Activated CD8-positive, alpha-beta T cell treated with anti-CD3 and anti-CD28 coated beads for 36 hours (primary cell): ENCODE data around the gene AIFM3. TPM values are rescaled to one million over a fixed set of nuclear protein-coding genes. Genes with fewer than 3 reads are reported as not detected.

ENCODE experiments used
- ATAC-seq: fragments of 200-7000 bp; cut with Tn5 transposase; one replicate; pipeline ENCODE4 v1.10.0; 2021; ENCODE audit warnings: mild to moderate bottlenecking, moderate library complexity
- CTCF ChIA-PET: fragments of 350-600 bp; sonication (Branson Sonifier 250); formaldehyde crosslinking; loops from one replicate; lab custom pipeline; 2021; ENCODE audit warnings: antibody characterized with exemption; lab: Charles Lee
- POLR2A ChIA-PET: fragments of 350-600 bp; sonication (Branson Sonifier 250); formaldehyde crosslinking; loops from one replicate; lab custom pipeline; 2021; ENCODE audit warnings: antibody characterized with exemption; lab: Charles Lee
- DNase-seq: peaks from one replicate; pipeline ENCODE4 v3.0.0-alpha.2; 2020
- H3K27ac Mint-ChIP-seq: one replicate; pipeline ENCODE4 v1.8.0; 2021; ENCODE audit warnings: mild to moderate bottlenecking, mixed read lengths
- H3K27me3 Mint-ChIP-seq: one replicate; pipeline ENCODE4 v1.8.0; 2021; ENCODE audit warnings: mixed read lengths
- H3K36me3 Mint-ChIP-seq: one replicate; pipeline ENCODE4 v1.8.0; 2021; ENCODE audit warnings: low read depth, mixed read lengths
- H3K4me1 Mint-ChIP-seq: one replicate; pipeline ENCODE4 v1.8.0; 2021; ENCODE audit warnings: low read depth, mixed read lengths
- H3K4me3 Mint-ChIP-seq: one replicate; pipeline ENCODE4 v1.8.0; 2021; ENCODE audit warnings: mild to moderate bottlenecking, moderate library complexity, mixed read lengths
- H3K9me3 Mint-ChIP-seq: one replicate; pipeline ENCODE4 v1.8.0; 2021; ENCODE audit warnings: mixed read lengths
- intact Hi-C: fragments of 100-400 bp; cut with micrococcal nuclease; formaldehyde crosslinking; loops from one replicate; pipeline ENCODE4 v1.10.0; 2022
- total RNA-seq, 2 experiments: library from RNA; stranded (reverse); gene quantifications; one replicate each; pipeline ENCODE4 v1.2.3, GENCODE V29; 2021
- TF ChIP-seq, protein P1 (sequence below): fragments of 200-600 bp; IDR thresholded peaks from one replicate; pipeline ENCODE4 v1.8.0; 2022; ENCODE audit warnings: antibody characterized with exemption, mild to moderate bottlenecking

AIFM3 gene
- total RNA-seq, 2 experiments from 2014 or later = 0.25 to 0.40 TPM

- ATAC-seq = no peak
- Mint-ChIP-seq H3K4me1 (peaks cover 3% of the 10 kb centered on the region), H3K27me3 (no peaks in the 10 kb centered on the region), H3K27ac (no peak overlapping the region), H3K9me3 (no peaks in the 10 kb centered on the region), H3K36me3 (peaks cover 5% of the 10 kb centered on the region), H3K4me3 (no peak overlapping the region)
- CTCF ChIA-PET = no interaction called here
- DNase-seq = no peak
- POLR2A ChIA-PET = interaction anchor here (2.8 kb wide), 1 partner anchor 13 kb away, joined by 8 read pairs; the partner anchor contains the start of gene LZTR1
- intact Hi-C loops = no loop called here
- TF ChIP-seq, protein P1, sequence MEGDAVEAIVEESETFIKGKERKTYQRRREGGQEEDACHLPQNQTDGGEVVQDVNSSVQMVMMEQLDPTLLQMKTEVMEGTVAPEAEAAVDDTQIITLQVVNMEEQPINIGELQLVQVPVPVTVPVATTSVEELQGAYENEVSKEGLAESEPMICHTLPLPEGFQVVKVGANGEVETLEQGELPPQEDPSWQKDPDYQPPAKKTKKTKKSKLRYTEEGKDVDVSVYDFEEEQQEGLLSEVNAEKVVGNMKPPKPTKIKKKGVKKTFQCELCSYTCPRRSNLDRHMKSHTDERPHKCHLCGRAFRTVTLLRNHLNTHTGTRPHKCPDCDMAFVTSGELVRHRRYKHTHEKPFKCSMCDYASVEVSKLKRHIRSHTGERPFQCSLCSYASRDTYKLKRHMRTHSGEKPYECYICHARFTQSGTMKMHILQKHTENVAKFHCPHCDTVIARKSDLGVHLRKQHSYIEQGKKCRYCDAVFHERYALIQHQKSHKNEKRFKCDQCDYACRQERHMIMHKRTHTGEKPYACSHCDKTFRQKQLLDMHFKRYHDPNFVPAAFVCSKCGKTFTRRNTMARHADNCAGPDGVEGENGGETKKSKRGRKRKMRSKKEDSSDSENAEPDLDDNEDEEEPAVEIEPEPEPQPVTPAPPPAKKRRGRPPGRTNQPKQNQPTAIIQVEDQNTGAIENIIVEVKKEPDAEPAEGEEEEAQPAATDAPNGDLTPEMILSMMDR = no peak
Measured at GRCh38 chr22:20994902-20995241, 27.8 kb downstream of the AIFM3 start.

GRCh38 chr22:20995329-20996030 is 28.4 kb downstream of the AIFM3 start:
- DNase-seq (no peak), ATAC-seq (no peak)
- Mint-ChIP-seq H3K27ac (no peak overlapping the region), H3K27me3 (no peaks in the 10 kb centered on the region), H3K4me3 (no peak overlapping the region), H3K9me3 (no peaks in the 10 kb centered on the region), H3K4me1 (peaks cover 7% of the 10 kb centered on the region), H3K36me3 (peaks cover 2% of the 10 kb centered on the region)
- ChIA-PET POLR2A (interaction anchor here (2.8 kb wide), 1 partner anchor 13 kb away, joined by 8 read pairs; the partner anchor contains the start of gene LZTR1), CTCF (no interaction called here)
- TF ChIP-seq, protein P1 = no peak
- intact Hi-C loops = no loop called here

- POLR2A ChIA-PET = no interaction called here
- CTCF ChIA-PET = interaction anchor here (1.1 kb wide), 1 partner anchor 25 kb away, joined by 3 read pairs; no protein-coding TSS in a partner anchor
- no peaks in the 10 kb centered on the region for H3K9me3 Mint-ChIP-seq
- peaks cover 7% of the 10 kb centered on the region for H3K4me1 Mint-ChIP-seq
- intact Hi-C loops = no loop called here
- H3K4me3 Mint-ChIP-seq = no peak overlapping the region
- TF ChIP-seq, protein P1 = no peak
- no peak overlapping the region for H3K27ac Mint-ChIP-seq
- no peak for DNase-seq
- H3K27me3 Mint-ChIP-seq = no peaks in the 10 kb centered on the region
- peaks cover 2% of the 10 kb centered on the region for H3K36me3 Mint-ChIP-seq
- ATAC-seq = no peak
Measured at GRCh38 chr22:20996031-20996410, 29.0 kb downstream of the AIFM3 start.

- Mint-ChIP-seq H3K36me3 (peaks cover 6% of the 10 kb centered on the region), H3K9me3 (no peaks in the 10 kb centered on the region), H3K27me3 (no peaks in the 10 kb centered on the region), H3K4me3 (no peak overlapping the region), H3K4me1 (peaks cover 7% of the 10 kb centered on the region), H3K27ac (no peak overlapping the region)
- CTCF ChIA-PET = interaction anchor here (1.1 kb wide), 1 partner anchor 24 kb away, joined by 3 read pairs; no protein-coding TSS in a partner anchor
- intact Hi-C loops = no loop called here
- no peak for DNase-seq
- no peak for ATAC-seq
- POLR2A ChIA-PET = interaction anchor here (1.0 to 5.0 kb wide), 2 partner anchors 11 to 15 kb away, joined by 3 to 20 read pairs; no protein-coding TSS in a partner anchor
- TF ChIP-seq, protein P1 = no peak
Measured at GRCh38 chr22:20996598-20997535, 29.8 kb downstream of the AIFM3 start.
